Smooth muscle cell (in vitro differentiated cells): ENCODE data around the gene RNASE4. TPM values are rescaled to one million over a fixed set of nuclear protein-coding genes. Genes with fewer than 3 reads are reported as not detected.

Source experiments
- DNase-seq: peaks from one replicate; lab custom pipeline; 2025; ENCODE audit not compliant: unreplicated experiment; lab: John Stamatoyannopoulos, UW
- H2AFZ ChIP-seq: fragments of 200-600 bp; sonication (generic); 2 replicates; pipeline ENCODE4 v1.6.0; 2016; ENCODE audit warnings: antibody characterized with exemption, low read depth, mild to moderate bottlenecking
- H3F3A ChIP-seq: fragments of 200-600 bp; sonication (generic); 2 replicates; pipeline ENCODE4 v1.6.0; 2017; ENCODE audit warnings: antibody characterized with exemption, low read depth
- H3K27ac ChIP-seq: fragments of 200-600 bp; sonication (generic); 2 replicates; pipeline ENCODE4 v1.5.1; 2016; ENCODE audit warnings: low read depth, mild to moderate bottlenecking
- H3K27me3 ChIP-seq: fragments of 200-600 bp; sonication (generic); 2 replicates; pipeline ENCODE4 v1.6.1; 2016; ENCODE audit warnings: low read depth, mild to moderate bottlenecking
- H3K36me3 ChIP-seq: fragments of 200-600 bp; sonication (generic); 2 replicates; pipeline ENCODE4 v1.5.1; 2016; ENCODE audit warnings: low read depth
- H3K4me1 ChIP-seq: fragments of 200-600 bp; sonication (generic); 2 replicates; pipeline ENCODE4 v1.5.1; 2016; ENCODE audit warnings: low read depth
- H3K4me2 ChIP-seq: fragments of 200-600 bp; sonication (generic); 2 replicates; pipeline ENCODE4 v1.6.0; 2016; ENCODE audit warnings: mild to moderate bottlenecking
- H3K4me3 ChIP-seq: fragments of 200-600 bp; sonication (generic); 2 replicates; pipeline ENCODE4 v1.5.1; 2016; ENCODE audit warnings: mild to moderate bottlenecking
- H3K79me2 ChIP-seq: fragments of 200-600 bp; sonication (generic); 2 replicates; pipeline ENCODE4 v1.6.0; 2016; ENCODE audit warnings: low read depth, mild to moderate bottlenecking
- H3K9ac ChIP-seq: fragments of 200-600 bp; sonication (generic); 2 replicates; pipeline ENCODE4 v1.6.0; 2016; ENCODE audit warnings: low read depth
- H3K9me3 ChIP-seq: fragments of 200-600 bp; sonication (generic); replicated peaks from 2 replicates; pipeline ENCODE4 v1.5.1; 2016; ENCODE audit warnings: low read depth
- H4K20me1 ChIP-seq: fragments of 200-600 bp; sonication (generic); 2 replicates; pipeline ENCODE4 v1.6.0; 2016; ENCODE audit warnings: low read depth
- WGBS: methylation state at CpG from one replicate; pipeline ENCODE4 v1.1.7; 2016; ENCODE audit warnings: low lambda C conversion rate; 5-methylcytosine and 5-hydroxymethylcytosine counted together
- polyA plus RNA-seq: library from polyadenylated mRNA; unstranded; fragments of >200 nt; fragmentation: Nextera tagmentation; extraction: Ambion mirVana; gene quantifications from 2 replicates; pipeline ENCODE4 v1.2.1, GENCODE V29; 2016
- total RNA-seq: library from RNA; depleted of rRNA; stranded (reverse); fragments of >200 nt; gene quantifications from 2 replicates; pipeline ENCODE4 v1.2.3, GENCODE V29; 2014
- TF ChIP-seq, protein P1 (sequence below): fragments of 200-600 bp; sonication (generic); IDR thresholded peaks from 2 replicates; pipeline ENCODE4 v1.5.1; 2017; ENCODE audit warnings: borderline replicate concordance, mild to moderate bottlenecking, antibody characterized with exemption; ENCODE audit not compliant: insufficient read depth, poor library complexity, severe bottlenecking

RNASE4 gene
- total and polyA plus RNA-seq, 2 experiments from 2014 or later, result 28.6 to 34.8 TPM

GRCh38 chr14:20706657-20707355 is 22.4 kb downstream of the RNASE4 start:
- no peak overlapping the region for H3K4me3 ChIP-seq
- TF ChIP-seq, protein P1, sequence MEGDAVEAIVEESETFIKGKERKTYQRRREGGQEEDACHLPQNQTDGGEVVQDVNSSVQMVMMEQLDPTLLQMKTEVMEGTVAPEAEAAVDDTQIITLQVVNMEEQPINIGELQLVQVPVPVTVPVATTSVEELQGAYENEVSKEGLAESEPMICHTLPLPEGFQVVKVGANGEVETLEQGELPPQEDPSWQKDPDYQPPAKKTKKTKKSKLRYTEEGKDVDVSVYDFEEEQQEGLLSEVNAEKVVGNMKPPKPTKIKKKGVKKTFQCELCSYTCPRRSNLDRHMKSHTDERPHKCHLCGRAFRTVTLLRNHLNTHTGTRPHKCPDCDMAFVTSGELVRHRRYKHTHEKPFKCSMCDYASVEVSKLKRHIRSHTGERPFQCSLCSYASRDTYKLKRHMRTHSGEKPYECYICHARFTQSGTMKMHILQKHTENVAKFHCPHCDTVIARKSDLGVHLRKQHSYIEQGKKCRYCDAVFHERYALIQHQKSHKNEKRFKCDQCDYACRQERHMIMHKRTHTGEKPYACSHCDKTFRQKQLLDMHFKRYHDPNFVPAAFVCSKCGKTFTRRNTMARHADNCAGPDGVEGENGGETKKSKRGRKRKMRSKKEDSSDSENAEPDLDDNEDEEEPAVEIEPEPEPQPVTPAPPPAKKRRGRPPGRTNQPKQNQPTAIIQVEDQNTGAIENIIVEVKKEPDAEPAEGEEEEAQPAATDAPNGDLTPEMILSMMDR, result no peak
- peak overlapping the region; percentile 24 for H3K4me2 ChIP-seq
- H3K27ac ChIP-seq, result peak overlapping the region; percentile 54
- no peak overlapping the region for H3K9ac ChIP-seq
- H3K36me3 ChIP-seq, result no peaks in the 10 kb centered on the region
- no peaks in the 10 kb centered on the region for H3K4me1 ChIP-seq
- no peaks in the 10 kb centered on the region for H3K9me3 ChIP-seq
- H3F3A ChIP-seq, result no peaks in the 10 kb centered on the region
- H3K27me3 ChIP-seq, result no peaks in the 10 kb centered on the region
- no peaks in the 10 kb centered on the region for H4K20me1 ChIP-seq
- 58% methylated on average over 4 of the region's 4 CpGs for WGBS
- DNase-seq, result no peak
- no peaks in the 10 kb centered on the region for H3K79me2 ChIP-seq
- no peak overlapping the region for H2AFZ ChIP-seq

- Histone ChIP-seq H3K4me2 (peak overlapping the region; percentile 24), H2AFZ (no peak overlapping the region), H3K4me3 (no peak overlapping the region), H3K27ac (peak overlapping the region; percentile 54), H4K20me1 (no peaks in the 10 kb centered on the region), H3K9ac (no peak overlapping the region), H3K79me2 (no peaks in the 10 kb centered on the region), H3K36me3 (no peaks in the 10 kb centered on the region), H3K4me1 (no peaks in the 10 kb centered on the region), H3F3A (no peaks in the 10 kb centered on the region), H3K9me3 (no peaks in the 10 kb centered on the region), H3K27me3 (no peaks in the 10 kb centered on the region)
- DNase-seq, result no peak
- TF ChIP-seq, protein P1, result no peak
- WGBS, result 77% methylated on average over 2 of the region's 2 CpGs
Observed at GRCh38 chr14:20707622-20708021, 23.3 kb downstream of the RNASE4 start.

DNA sequence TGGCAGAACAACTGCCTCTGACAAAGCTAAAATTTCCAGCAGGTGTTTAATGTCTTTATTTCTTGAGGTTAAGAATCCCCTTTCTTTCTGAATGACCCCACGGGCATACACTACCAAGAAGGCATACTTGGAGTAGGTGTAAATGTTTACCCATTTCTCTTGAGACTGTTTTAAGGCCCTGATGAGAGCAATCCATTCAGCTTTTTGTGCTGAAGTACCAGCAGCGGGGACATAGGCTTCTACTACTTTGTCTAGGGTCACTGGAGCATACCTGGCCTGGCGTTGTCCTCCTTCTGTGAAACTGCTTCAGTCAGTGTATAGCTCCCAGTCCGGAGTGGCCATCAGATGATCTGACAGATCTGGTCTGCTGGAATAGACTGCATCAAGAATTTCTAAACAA is 26.9 kb downstream of the RNASE4 start:
- H3K4me2 ChIP-seq, result no peak overlapping the region

More for the DNA sequence above, 26.9 kb downstream of the RNASE4 start:
- Histone ChIP-seq H3K9ac (no peak overlapping the region), H3K9me3 (no peaks in the 10 kb centered on the region), H3K4me1 (no peaks in the 10 kb centered on the region), H4K20me1 (no peaks in the 10 kb centered on the region), H3F3A (no peaks in the 10 kb centered on the region), H3K79me2 (no peaks in the 10 kb centered on the region), H2AFZ (no peak overlapping the region), H3K36me3 (no peaks in the 10 kb centered on the region), H3K27me3 (no peaks in the 10 kb centered on the region), H3K4me3 (no peak overlapping the region), H3K27ac (no peak overlapping the region)
- DNase-seq, result no peak
- TF ChIP-seq, protein P1, result no peak
- WGBS, result 71% methylated on average over 4 of the region's 4 CpGs
